ENCODE measurements around the gene HOXD3. TPM values are rescaled to one million over a fixed set of nuclear protein-coding genes. Genes with fewer than 3 reads are reported as not detected.

The HOXD3 gene
- total RNA-seq, 1 experiment from 2014 or later, result not detected

GRCh38 chr2:176154576-176155252 lies 2.4 kb upstream of the HOXD3 start:
- no peak for TF ChIP-seq CTCF (conservative IDR thresholded peaks at IDR 0.05)
- H3K4me3 Mint-ChIP-seq, result no peak overlapping the region
- Histone ChIP-seq H3K79me2 (ENCODE audit: insufficient read depth, low read length) (no peaks in the 10 kb centered on the region), H3K9me3 (ENCODE audit: control insufficient read depth, low read depth, low read length) (no peaks in the 10 kb centered on the region), H3K4ac (ENCODE audit: low read depth, low read length) (no peak overlapping the region), H3K14ac (ENCODE audit: insufficient read depth, low read length) (no peak overlapping the region), H3K23me2 (ENCODE audit: insufficient read length, low read depth, low read length, poor library complexity, severe bottlenecking) (no peaks in the 10 kb centered on the region), H2BK120ac (ENCODE audit: low read depth, low read length, poor library complexity, severe bottlenecking) (no peak overlapping the region), H4K5ac (ENCODE audit: insufficient read length, low read depth, low read length) (no peak overlapping the region), H3K27ac (ENCODE audit: insufficient read length, low read depth, low read length) (no peak overlapping the region), H3K56ac (ENCODE audit: insufficient read length, low read depth, low read length) (no peak overlapping the region), H2AK5ac (ENCODE audit: insufficient read length, low read length) (no peak overlapping the region), H3K9ac (ENCODE audit: extremely low read depth, insufficient read length, low read length) (no peak overlapping the region), H3K23ac (ENCODE audit: insufficient read length, low read depth, low read length) (no peak overlapping the region), H4K8ac (replicated peaks; ENCODE audit: insufficient read length, low read depth, low read length) (no peak overlapping the region), H3K18ac (ENCODE audit: insufficient read length, low read depth, low read length) (no peak overlapping the region), H2AFZ (ENCODE audit: low read length) (no peak overlapping the region), H3K4me2 (ENCODE audit: insufficient read depth, insufficient read length, low read length) (no peak overlapping the region), H4K91ac (ENCODE audit: insufficient read length, low read depth, low read length) (no peak overlapping the region), H2BK5ac (ENCODE audit: insufficient read length, low read length) (no peak overlapping the region), H2BK12ac (ENCODE audit: insufficient read length, low read depth, low read length) (no peak overlapping the region), H3T11ph (ENCODE audit: low read length) (no peak overlapping the region), H4K20me1 (ENCODE audit: control insufficient read depth, insufficient read depth, insufficient read length) (no peaks in the 10 kb centered on the region), H3K4me1 (ENCODE audit: insufficient read depth, low read length) (no peaks in the 10 kb centered on the region; the same call in 1 of the 2 replicates), H2BK15ac (ENCODE audit: low read depth, low read length) (no peak overlapping the region), H3K79me1 (ENCODE audit: insufficient read depth, low read depth, low read length, poor library complexity, severe bottlenecking) (no peaks in the 10 kb centered on the region), H2BK20ac (ENCODE audit: low read depth, low read length, poor library complexity, severe bottlenecking) (no peak overlapping the region), H3K27me3 (ENCODE audit: insufficient read depth, low read length) (peaks cover 100% of the 10 kb centered on the region)
- no peak for DNase-seq
- H3K27me3 Mint-ChIP-seq (ENCODE audit: low read depth), result peaks cover 100% of the 10 kb centered on the region
- peaks cover 5 to 8% of the 10 kb centered on the region in 2 experiments; a peak in 3 of 5 replicates for H3K9me3 Mint-ChIP-seq
- no peaks in the 10 kb centered on the region; a peak in 1 of 7 replicates for H3K36me3 Mint-ChIP-seq (ENCODE audit: insufficient read depth in 1 of 3, low read depth in 3 of 3)
- no CpG with 5 or more reads among the region's 11 CpGs for WGBS (ENCODE audit: extremely low coverage, insufficient read length, low lambda C conversion rate)
- H3K27ac Mint-ChIP-seq, result no peak overlapping the region
- peaks cover 3 to 30% of the 10 kb centered on the region in 2 experiments; a peak in 3 of 4 replicates for H3K4me1 Mint-ChIP-seq

Data from H9 (cell line).